Anterior cingulate cortex (tissue), 58 donors: ENCODE measurements around the gene DHDH.
A peak's percentile ranks its signal among the peaks of the same experiment; 100 is the strongest.

Experiments used
- DNase-seq, 58 donors: peaks; one replicate each; lab custom pipeline; 2025; lab: John Stamatoyannopoulos, UW

The DHDH gene

DNA sequence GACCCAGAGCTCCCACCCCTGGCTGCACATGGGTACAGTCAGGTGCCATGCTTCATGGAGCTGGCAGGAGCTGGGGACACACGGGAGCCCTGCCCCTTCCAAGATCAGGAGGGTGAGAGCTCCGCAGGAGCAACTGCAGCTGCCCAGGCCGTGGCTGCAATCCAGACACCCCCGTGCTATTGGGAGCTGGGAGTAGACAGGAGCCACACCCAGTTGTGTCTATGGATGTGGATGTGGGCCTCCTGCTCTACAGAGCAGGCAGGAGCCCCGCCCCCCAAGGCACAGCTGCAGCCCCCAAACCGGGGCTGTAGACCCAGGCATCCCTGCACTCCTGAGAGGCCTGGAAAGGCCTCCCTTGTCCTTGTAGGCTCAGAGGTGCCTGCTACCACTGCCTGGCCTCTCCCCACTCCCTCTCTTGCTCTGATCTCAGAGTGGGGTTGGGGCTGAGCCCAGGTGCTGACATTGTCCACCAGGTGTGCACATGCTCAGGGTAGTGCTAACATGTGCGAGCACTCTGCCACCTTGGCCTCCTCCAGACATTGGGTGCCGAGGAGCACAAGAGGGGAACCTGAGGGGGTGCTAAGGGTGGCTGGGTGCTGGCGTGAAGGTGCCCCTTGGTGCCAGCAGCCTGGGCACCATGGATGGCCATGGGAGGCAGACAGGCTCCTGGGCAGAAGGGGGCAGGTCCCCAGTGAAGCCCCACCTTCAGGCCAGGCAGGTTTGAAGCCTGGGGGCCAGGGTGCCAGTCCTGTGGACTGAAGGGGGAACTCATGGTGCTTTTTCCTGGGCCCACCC is 13.2 kb downstream of the DHDH start:
- no peak for DNase-seq

- no peak for DNase-seq
Observed at GRCh38 chr19:48947258-48947542, 13.7 kb downstream of the DHDH start.

- DNase-seq = no peak
Observed at GRCh38 chr19:48950159-48950558, 16.7 kb downstream of the DHDH start.

DNA sequence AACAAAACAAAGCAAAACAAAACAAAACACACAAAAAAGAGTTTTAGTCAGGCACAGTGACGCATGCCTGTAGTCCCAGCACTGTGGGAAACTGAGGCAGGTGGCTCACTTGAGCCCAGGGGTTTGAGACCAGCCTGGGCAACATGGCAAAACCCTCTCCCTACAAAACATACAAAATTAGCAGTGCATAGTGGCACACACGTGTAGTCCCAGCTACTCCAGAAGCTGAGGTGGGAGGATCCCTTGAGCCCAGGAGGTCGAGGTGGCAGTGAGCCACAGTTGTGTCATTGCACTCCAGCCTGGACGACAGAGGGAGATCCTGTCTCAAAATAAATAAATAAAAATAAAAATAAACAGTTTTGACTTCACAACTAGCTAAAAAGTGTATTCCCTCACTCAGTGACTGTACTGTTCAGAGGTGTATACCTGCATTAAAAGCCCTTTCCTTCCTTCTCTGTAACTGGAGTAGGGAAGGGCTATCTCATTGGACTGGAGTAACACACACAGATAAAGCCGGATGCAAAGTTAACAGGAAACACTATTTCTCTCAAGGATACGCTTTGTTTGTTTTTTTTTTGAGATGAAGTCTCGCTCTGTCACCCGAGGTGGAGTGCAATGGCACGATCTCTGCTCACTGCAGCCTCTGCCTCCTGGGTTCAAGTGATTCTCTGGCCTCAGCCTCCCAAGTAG is 17.5 kb downstream of the DHDH start:
- DNase-seq = no peak

DNA sequence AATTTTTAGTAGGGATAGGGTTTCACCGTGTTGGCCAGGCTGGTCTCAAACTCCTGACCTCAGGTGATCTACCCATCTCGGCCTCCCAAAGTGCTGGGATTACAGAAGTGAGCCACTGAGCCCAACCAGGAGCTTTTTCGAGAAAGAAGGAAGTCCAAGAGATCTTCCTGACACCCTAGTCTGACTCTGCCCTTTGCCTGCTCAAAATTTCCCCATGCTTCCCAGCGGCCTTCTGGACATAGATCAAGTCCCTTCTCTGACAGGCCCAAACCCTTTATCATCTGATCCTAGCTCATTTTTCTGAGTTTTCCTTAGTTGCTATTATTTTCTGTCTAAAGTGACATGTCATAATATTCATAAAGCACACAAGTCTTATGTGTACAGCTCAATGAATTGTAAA is 19.6 kb downstream of the DHDH start:
- no peak for DNase-seq

GRCh38 chr19:48953990-48954594 is 20.6 kb downstream of the DHDH start:
- DNase-seq = peak in 1 of 58 donors; percentile 65

- peak; percentile 59 to 97 (median 92) for DNase-seq
Observed at GRCh38 chr19:48954595-48955307, 21.3 kb downstream of the DHDH start, which contains the start of gene BAX. Gene BAX, plus strand, starts transcription at chr19:48954875. Its CDS starts 54 bp downstream, at chr19:48954929.

DNA sequence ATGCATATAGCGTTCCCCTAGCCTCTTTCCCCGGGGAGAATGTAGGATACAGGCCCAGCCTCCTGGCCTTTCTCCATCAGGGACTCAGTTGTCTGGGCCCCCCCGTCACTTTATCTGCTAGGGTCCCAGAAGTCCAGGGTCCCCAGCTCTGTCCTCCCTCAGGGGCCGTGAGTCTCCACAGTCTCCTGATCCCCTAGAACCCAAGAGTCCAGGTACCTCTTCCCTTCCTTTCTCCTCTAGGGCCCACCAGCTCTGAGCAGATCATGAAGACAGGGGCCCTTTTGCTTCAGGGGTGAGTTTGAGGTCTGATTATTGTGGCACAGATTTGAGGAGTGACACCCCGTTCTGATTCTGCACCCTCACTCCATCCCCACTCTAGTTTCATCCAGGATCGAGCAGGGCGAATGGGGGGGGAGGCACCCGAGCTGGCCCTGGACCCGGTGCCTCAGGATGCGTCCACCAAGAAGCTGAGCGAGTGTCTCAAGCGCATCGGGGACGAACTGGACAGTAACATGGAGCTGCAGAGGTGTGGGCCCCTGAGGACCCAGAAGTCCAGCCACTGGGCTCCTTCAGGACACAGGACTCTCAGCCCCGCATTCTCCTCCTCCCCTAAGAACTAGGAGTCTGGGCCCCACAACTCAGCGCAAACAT is 21.9 kb downstream of the DHDH start:
- no peak for DNase-seq

DNA sequence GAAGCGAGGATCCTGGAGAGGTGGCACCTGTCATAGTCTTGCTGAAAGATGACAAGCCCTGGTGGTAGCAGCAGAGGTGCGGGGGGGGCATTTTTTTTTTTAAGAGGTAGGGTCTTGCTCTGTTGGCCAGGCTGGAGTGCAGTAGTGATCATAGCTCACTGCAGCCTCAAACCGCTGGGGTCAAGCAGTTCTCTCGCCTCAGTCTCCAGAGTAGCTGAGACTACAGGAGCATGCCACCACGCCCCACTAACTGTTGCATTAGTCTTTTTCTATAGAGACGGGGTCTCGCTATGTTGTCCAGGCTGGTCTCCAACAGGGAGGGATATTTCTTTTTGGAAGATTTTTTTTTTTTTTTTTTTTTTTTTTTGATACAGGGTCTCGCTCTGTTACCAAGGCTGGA is 24.5 kb downstream of the DHDH start:
- DNase-seq = no peak

GRCh38 chr19:48959341-48960239 is 26.1 kb downstream of the DHDH start:
- no peak for DNase-seq

- peak in 1 of 58 donors; percentile 14 for DNase-seq
Observed at GRCh38 chr19:48961051-48961649, 27.7 kb downstream of the DHDH start.

GRCh38 chr19:48961673-48962028 is 28.2 kb downstream of the DHDH start:
- DNase-seq = no peak

GRCh38 chr19:48962029-48962848 is 28.7 kb downstream of the DHDH start:
- peak in 9 of 58 donors; percentile 3 to 48 (median 19) for DNase-seq

DNA sequence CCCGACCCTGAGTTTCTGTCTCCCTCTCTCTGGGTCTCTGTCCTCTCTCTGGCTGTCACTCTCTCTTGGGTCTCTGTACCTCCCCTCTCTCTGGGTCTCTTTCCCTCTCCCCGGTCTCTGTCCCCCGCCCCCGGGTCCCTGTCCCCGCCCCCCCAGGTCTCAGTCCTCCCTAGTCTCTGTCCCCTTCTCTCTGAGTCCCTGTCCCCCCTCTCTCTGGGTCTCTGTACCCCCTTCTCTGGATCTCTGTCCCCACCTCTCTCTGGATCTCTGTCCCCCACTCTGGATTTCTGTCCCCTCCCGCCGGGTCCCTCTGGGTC is 29.3 kb downstream of the DHDH start:
- DNase-seq = no peak

GRCh38 chr19:48963371-48964204 is 30.1 kb downstream of the DHDH start:
- peak in 54 of 58 donors; percentile 12 to 91 (median 50) for DNase-seq

DNA sequence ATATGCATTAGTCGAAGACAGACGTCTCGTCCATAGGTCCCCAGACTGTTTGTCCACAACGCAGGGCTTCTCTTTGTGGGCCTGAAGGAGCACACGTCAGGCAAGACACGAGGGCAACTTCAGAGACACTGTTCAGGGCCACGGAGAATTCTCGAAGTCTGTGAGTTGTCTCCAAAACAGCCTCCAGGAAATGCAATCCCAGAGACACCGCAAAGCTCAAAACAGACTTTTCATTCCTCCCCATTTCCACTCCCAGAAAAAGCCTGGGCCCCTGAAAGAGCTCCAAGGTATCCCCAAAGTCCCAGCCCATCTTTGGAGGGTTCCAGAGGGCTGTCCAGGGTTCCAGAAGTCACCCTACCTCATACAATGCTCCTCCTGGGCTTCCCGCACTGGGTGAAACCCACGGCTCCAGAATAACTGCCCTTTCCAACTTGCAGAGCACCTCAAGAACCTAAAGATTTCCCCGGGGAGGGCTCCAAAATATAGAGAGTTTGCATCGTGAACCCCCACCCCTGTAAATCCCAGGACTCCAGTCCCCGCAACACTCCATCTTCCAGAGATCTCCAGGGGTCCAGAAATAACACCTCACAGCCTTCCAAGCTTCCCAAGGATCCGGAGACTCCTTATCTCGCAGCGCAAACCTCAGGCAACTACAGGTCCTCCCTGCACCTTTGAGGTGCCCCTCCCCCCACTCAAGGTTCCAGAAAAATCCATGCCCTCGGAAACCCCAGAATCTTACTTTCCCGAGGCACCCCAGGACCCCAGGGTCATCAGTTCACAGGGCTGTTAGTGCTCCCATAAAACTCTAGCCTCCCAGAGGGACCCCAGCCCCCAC is 30.9 kb downstream of the DHDH start:
- DNase-seq = peak in 10 of 58 donors; percentile 16 to 59 (median 43)
